SU-DHL-6 (cell line): ENCODE results near the gene SUPT6H.

Source experiments
- H2AFZ ChIP-seq: fragments of 200-600 bp; sonication (generic); 2 replicates; pipeline ENCODE4 v1.6.1; 2014; ENCODE audit warnings: low read depth, mild to moderate bottlenecking, moderate library complexity, mixed read lengths, antibody characterized with exemption, low read length; ENCODE audit not compliant: severe bottlenecking
- H3F3A ChIP-seq: fragments of 200-600 bp; shearing (Covaris generic); 2 replicates; pipeline ENCODE4 v1.6.0; 2016; ENCODE audit warnings: antibody characterized with exemption, mild to moderate bottlenecking; ENCODE audit not compliant: insufficient read depth
- H3K27ac ChIP-seq: fragments of 200-600 bp; sonication (generic); 2 replicates; pipeline ENCODE4 v1.5.1; 2016; ENCODE audit warnings: low read depth, mild to moderate bottlenecking, low read length, moderate library complexity, mixed read lengths
- H3K27me3 ChIP-seq: fragments of 200-600 bp; sonication (generic), shearing (Covaris generic); 2 replicates; pipeline ENCODE4 v1.6.0; 2014; ENCODE audit warnings: mild to moderate bottlenecking, low read length
- H3K36me3 ChIP-seq: fragments of 200-600 bp; sonication (generic); 2 replicates; pipeline ENCODE4 v1.6.1; 2014; ENCODE audit warnings: mild to moderate bottlenecking, low read length, mixed read lengths
- H3K4me2 ChIP-seq: fragments of 300-600, 200-600 bp; shearing (Covaris generic), sonication (generic); 2 replicates; pipeline ENCODE4 v1.6.0; 2014; ENCODE audit warnings: low read length, low read depth, mild to moderate bottlenecking; ENCODE audit not compliant: poor library complexity, severe bottlenecking
- H3K4me3 ChIP-seq: fragments of 200-600 bp; sonication (generic); 2 replicates; pipeline ENCODE4 v1.5.1; 2014; ENCODE audit warnings: antibody characterized with exemption, low read length, mild to moderate bottlenecking, mixed read lengths; ENCODE audit not compliant: insufficient read depth, poor library complexity, severe bottlenecking
- H3K79me2 ChIP-seq: fragments of 200-600 bp; sonication (generic); 2 replicates; pipeline ENCODE4 v1.6.1; 2014; ENCODE audit warnings: mild to moderate bottlenecking, low read length, moderate library complexity; ENCODE audit not compliant: insufficient read depth
- H3K9ac ChIP-seq: fragments of 200-600 bp; sonication (generic); 2 replicates; pipeline ENCODE4 v1.7.0; 2014; ENCODE audit warnings: mild to moderate bottlenecking, low read length
- H3K9me2 ChIP-seq: fragments of 200-600 bp; sonication (generic); replicated peaks from 2 replicates; pipeline ENCODE4 v1.6.1; 2014; ENCODE audit warnings: low read length; ENCODE audit not compliant: insufficient read depth
- H3K9me3 ChIP-seq: fragments of 200-600 bp; sonication (generic); 2 replicates; pipeline ENCODE4 v1.6.1; 2014; ENCODE audit warnings: low read length, mixed read lengths; ENCODE audit not compliant: insufficient read depth
- H4K20me1 ChIP-seq: fragments of 200-600 bp; sonication (generic); 2 replicates; pipeline ENCODE4 v1.6.1; 2014; ENCODE audit warnings: low read depth, mild to moderate bottlenecking, antibody characterized with exemption, low read length, moderate library complexity, mixed read lengths
- CTCF ChIP-seq: fragments of 200-600 bp; sonication (generic); IDR thresholded peaks from one replicate; pipeline ENCODE4 v1.5.1; 2017; ENCODE audit warnings: antibody characterized with exemption, mild to moderate bottlenecking, low read length, moderate library complexity; ENCODE audit not compliant: insufficient read depth, poor library complexity, severe bottlenecking
- EZH2phosphoT487 ChIP-seq: fragments of 200-600 bp; sonication (generic), shearing (Covaris generic); conservative IDR thresholded peaks from 2 replicates; pipeline ENCODE4 v1.6.1; 2018; ENCODE audit warnings: mild to moderate bottlenecking, antibody characterized with exemption, low read length, moderate library complexity, mixed read lengths

The SUPT6H gene

GRCh38 chr17:28705074-28705659 lies 43.2 kb downstream of the SUPT6H start:
- Histone ChIP-seq H3K4me2 (no peak overlapping the region), H3K79me2 (no peaks in the 10 kb centered on the region), H3K9ac (no peak overlapping the region), H2AFZ (no peak overlapping the region), H3K9me3 (no peaks in the 10 kb centered on the region), H3K4me3 (no peak overlapping the region), H3K27me3 (no peaks in the 10 kb centered on the region), H3K36me3 (no peaks in the 10 kb centered on the region), H3K27ac (no peak overlapping the region), H3F3A (no peaks in the 10 kb centered on the region; the same call in 1 of the 2 replicates), H4K20me1 (no peaks in the 10 kb centered on the region), H3K9me2 (no peaks in the 10 kb centered on the region)
- TF ChIP-seq EZH2phosphoT487 (no peak), CTCF (no peak)

- H3K9me3 ChIP-seq: no peaks in the 10 kb centered on the region
- no peaks in the 10 kb centered on the region for H3K36me3 ChIP-seq
- no peaks in the 10 kb centered on the region for H3K9me2 ChIP-seq
- no peak overlapping the region for H3K27ac ChIP-seq
- no peaks in the 10 kb centered on the region for H3K27me3 ChIP-seq
- H3K4me3 ChIP-seq: no peak overlapping the region
- no peak for TF ChIP-seq EZH2phosphoT487
- TF ChIP-seq CTCF: no peak
- no peak overlapping the region for H3K9ac ChIP-seq
- H4K20me1 ChIP-seq: no peaks in the 10 kb centered on the region
- H3K4me2 ChIP-seq: no peak overlapping the region
- H2AFZ ChIP-seq: no peak overlapping the region
- H3K79me2 ChIP-seq: no peaks in the 10 kb centered on the region
- H3F3A ChIP-seq: no peaks in the 10 kb centered on the region; the same call in 1 of the 2 replicates
These were observed 43.8 kb downstream of the SUPT6H start for GRCh38 chr17:28705728-28706334.

- Histone ChIP-seq H3K9me3 (no peaks in the 10 kb centered on the region), H3K27me3 (no peaks in the 10 kb centered on the region), H3K79me2 (no peaks in the 10 kb centered on the region), H3K27ac (no peak overlapping the region), H3F3A (no peaks in the 10 kb centered on the region; the same call in 1 of the 2 replicates), H3K9me2 (no peaks in the 10 kb centered on the region), H3K4me3 (no peak overlapping the region), H3K36me3 (no peaks in the 10 kb centered on the region), H2AFZ (no peak overlapping the region), H4K20me1 (no peaks in the 10 kb centered on the region), H3K4me2 (no peak overlapping the region), H3K9ac (no peak overlapping the region)
- TF ChIP-seq CTCF (no peak), EZH2phosphoT487 (no peak)
These were observed 44.7 kb downstream of the SUPT6H start for GRCh38 chr17:28706471-28707338.
